Measurements from ENCODE around the gene ACTRT3.
A peak's percentile ranks its signal among the peaks of the same experiment; 100 is the strongest.

Gene ACTRT3

DNA sequence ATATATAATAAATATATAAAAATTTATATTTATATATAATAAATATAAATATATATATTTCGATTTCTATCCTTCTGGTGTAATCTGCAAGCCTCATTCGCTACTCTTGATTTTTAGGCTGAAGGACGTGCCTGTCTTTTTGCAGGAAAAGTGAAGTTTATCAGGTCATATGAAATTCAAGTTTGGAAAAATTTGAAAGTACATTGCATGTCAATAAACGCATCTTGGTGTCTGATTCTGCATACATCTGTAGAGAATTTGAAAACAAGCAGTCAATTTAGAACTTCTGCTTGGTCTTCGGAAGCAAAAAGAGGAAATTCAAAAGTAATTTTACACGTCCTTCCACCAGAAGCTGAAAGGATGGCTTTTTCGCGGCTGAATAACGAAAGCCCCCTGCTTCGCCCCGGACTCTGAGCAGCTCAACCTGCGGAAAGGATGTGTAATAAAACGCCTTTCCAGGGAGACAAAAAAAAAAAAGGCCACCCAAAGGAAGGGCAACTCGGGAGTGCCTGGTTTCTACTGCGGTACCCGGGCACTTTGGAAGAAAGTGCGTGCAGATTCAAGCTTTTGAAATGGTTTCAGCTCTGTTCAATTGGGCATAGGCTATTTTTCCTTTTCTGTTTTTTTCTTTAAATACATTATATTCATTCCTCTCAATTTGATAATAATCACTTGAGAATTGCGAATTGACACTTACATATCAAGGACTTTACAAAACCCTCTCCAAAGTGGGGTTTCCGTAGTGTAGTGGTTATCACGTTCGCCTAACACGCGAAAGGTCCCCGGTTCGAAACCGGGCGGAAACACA lies 2.3 kb upstream of the ACTRT3 start:
- Histone ChIP-seq H3K27me3 (ENCODE audit: insufficient read depth, poor library complexity, severe bottlenecking) (no peaks in the 10 kb centered on the region), H3K4me3 (replicated peaks; ENCODE audit: insufficient read depth, low read length) (peak overlapping the region; percentile 73), H3K27ac (replicated peaks) (peak overlapping the region; percentile 91)
- DNase-seq (ENCODE audit: low read depth in 1 of 2, low spot score in 1 of 2), result peak; percentile 56 to 73
- TF ChIP-seq, protein P1, sequence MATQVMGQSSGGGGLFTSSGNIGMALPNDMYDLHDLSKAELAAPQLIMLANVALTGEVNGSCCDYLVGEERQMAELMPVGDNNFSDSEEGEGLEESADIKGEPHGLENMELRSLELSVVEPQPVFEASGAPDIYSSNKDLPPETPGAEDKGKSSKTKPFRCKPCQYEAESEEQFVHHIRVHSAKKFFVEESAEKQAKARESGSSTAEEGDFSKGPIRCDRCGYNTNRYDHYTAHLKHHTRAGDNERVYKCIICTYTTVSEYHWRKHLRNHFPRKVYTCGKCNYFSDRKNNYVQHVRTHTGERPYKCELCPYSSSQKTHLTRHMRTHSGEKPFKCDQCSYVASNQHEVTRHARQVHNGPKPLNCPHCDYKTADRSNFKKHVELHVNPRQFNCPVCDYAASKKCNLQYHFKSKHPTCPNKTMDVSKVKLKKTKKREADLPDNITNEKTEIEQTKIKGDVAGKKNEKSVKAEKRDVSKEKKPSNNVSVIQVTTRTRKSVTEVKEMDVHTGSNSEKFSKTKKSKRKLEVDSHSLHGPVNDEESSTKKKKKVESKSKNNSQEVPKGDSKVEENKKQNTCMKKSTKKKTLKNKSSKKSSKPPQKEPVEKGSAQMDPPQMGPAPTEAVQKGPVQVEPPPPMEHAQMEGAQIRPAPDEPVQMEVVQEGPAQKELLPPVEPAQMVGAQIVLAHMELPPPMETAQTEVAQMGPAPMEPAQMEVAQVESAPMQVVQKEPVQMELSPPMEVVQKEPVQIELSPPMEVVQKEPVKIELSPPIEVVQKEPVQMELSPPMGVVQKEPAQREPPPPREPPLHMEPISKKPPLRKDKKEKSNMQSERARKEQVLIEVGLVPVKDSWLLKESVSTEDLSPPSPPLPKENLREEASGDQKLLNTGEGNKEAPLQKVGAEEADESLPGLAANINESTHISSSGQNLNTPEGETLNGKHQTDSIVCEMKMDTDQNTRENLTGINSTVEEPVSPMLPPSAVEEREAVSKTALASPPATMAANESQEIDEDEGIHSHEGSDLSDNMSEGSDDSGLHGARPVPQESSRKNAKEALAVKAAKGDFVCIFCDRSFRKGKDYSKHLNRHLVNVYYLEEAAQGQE (IDR thresholded peaks at IDR 0.05; ENCODE audit: insufficient replicate concordance, low read depth), result no peak
- TF ChIP-seq GABPA (IDR thresholded peaks at IDR 0.05; ENCODE audit: low read depth), result peak; percentile 45; the same call in 1 of the 2 replicates
- no peak; the same call in 1 of the 2 replicates for TF ChIP-seq SPI1 (IDR thresholded peaks at IDR 0.05; ENCODE audit: borderline replicate concordance, low read depth)
- TF ChIP-seq, protein P2, sequence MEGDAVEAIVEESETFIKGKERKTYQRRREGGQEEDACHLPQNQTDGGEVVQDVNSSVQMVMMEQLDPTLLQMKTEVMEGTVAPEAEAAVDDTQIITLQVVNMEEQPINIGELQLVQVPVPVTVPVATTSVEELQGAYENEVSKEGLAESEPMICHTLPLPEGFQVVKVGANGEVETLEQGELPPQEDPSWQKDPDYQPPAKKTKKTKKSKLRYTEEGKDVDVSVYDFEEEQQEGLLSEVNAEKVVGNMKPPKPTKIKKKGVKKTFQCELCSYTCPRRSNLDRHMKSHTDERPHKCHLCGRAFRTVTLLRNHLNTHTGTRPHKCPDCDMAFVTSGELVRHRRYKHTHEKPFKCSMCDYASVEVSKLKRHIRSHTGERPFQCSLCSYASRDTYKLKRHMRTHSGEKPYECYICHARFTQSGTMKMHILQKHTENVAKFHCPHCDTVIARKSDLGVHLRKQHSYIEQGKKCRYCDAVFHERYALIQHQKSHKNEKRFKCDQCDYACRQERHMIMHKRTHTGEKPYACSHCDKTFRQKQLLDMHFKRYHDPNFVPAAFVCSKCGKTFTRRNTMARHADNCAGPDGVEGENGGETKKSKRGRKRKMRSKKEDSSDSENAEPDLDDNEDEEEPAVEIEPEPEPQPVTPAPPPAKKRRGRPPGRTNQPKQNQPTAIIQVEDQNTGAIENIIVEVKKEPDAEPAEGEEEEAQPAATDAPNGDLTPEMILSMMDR (IDR thresholded peaks at IDR 0.05; ENCODE audit: insufficient read depth, low read length), result no peak
- 0 out of 2 replicates have a peak, but pooled peaks have one; percentile 14 for TF ChIP-seq POLR2AphosphoS5 (IDR thresholded peaks at IDR 0.05; ENCODE audit: low read depth)

DNA sequence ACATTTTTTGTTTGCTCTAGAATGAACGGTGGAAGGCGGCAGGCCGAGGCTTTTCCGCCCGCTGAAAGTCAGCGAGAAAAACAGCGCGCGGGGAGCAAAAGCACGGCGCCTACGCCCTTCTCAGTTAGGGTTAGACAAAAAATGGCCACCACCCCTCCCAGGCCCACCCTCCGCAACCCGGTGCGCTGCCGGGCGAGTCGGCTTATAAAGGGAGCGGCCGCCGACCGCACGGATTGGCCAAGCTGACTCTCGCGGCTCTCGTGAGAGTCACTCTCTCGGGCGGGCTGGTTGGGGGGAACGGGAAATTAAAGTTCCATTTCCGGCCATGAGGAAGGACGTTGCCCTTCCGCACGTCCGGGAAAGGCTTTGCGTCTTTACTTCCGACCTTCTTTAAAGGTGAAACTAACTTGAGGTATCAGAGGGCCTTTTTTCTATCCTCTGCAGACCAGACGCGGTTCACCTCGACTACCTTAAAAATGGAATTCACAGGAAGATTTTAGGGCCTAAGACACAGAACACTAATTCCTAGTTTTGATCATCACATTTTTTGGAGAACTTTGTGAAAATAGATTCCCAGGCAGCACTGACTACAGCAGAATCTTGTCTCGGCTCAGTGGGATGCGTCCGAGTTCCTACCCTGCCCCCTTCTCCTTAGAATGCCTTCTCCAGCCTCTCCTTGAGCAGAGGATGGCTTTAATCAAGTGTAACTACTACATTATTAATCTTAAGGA lies 4.3 kb downstream of the ACTRT3 start, which contains the start of gene TERC:
TSS of gene TERC (minus strand) at position 179 of the 731 bp plus-strand sequence.
- Histone ChIP-seq H3K27me3 (ENCODE audit: insufficient read depth, poor library complexity, severe bottlenecking) (no peaks in the 10 kb centered on the region), H3K4me3 (replicated peaks; ENCODE audit: insufficient read depth, low read length) (peak within 1 kb of the TSS; percentile 55), H3K27ac (replicated peaks) (peak within 1 kb of the TSS; percentile 89)
- TF ChIP-seq, protein P2 (IDR thresholded peaks at IDR 0.05; ENCODE audit: insufficient read depth, low read length), result no peak
- peak; percentile 77; the same call in 1 of the 2 replicates for TF ChIP-seq POLR2AphosphoS5 (IDR thresholded peaks at IDR 0.05; ENCODE audit: low read depth)
- peak; percentile 14; the same call in 1 of the 2 replicates for TF ChIP-seq SPI1 (IDR thresholded peaks at IDR 0.05; ENCODE audit: borderline replicate concordance, low read depth)
- TF ChIP-seq GABPA (IDR thresholded peaks at IDR 0.05; ENCODE audit: low read depth), result peak; percentile 77
- TF ChIP-seq, protein P1 (IDR thresholded peaks at IDR 0.05; ENCODE audit: insufficient replicate concordance, low read depth), result peak; percentile 9
- peak; percentile 61 to 89 for DNase-seq (ENCODE audit: low read depth in 1 of 2, low spot score in 1 of 2)

DNA sequence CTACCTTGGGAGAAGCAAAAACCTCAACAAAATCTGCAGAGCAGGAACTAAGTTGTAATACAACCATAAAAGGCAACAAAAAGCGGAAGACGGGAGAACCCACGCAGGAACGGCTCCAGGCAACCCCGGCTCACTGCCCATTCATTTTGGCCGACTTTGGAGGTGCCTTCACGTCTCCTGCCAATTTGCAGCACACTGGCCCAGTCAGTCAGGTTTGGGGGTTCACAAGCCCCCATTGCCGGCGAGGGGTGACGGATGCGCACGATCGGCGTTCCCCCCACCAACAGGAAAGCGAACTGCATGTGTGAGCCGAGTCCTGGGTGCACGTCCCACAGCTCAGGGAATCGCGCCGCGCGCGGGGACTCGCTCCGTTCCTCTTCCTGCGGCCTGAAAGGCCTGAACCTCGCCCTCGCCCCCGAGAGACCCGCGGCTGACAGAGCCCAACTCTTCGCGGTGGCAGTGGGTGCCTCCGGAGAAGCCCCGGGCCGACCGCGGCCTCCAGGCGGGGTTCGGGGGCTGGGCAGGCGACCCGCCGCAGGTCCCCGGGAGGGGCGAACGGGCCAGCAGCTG lies 5.0 kb downstream of the ACTRT3 start:
- DNase-seq (ENCODE audit: low read depth in 1 of 2, low spot score in 1 of 2), result peak in 1 of 2 experiments; percentile 85
- Histone ChIP-seq H3K4me3 (replicated peaks; ENCODE audit: insufficient read depth, low read length) (peak overlapping the region; percentile 55), H3K27ac (replicated peaks) (peak overlapping the region; percentile 89), H3K27me3 (ENCODE audit: insufficient read depth, poor library complexity, severe bottlenecking) (no peaks in the 10 kb centered on the region)
- TF ChIP-seq, protein P1 (IDR thresholded peaks at IDR 0.05; ENCODE audit: insufficient replicate concordance, low read depth), result peak; percentile 49
- TF ChIP-seq, protein P2 (IDR thresholded peaks at IDR 0.05; ENCODE audit: insufficient read depth, low read length), result no peak
- TF ChIP-seq GABPA (IDR thresholded peaks at IDR 0.05; ENCODE audit: low read depth) (no peak), POLR2AphosphoS5 (IDR thresholded peaks at IDR 0.05; ENCODE audit: low read depth) (peak; percentile 77), SPI1 (IDR thresholded peaks at IDR 0.05; ENCODE audit: borderline replicate concordance, low read depth) (peak; percentile 90)

Measured in HL-60 (cell line).